A673 (cell line): Measurements from ENCODE around the gene TJP1. TPM values are rescaled to one million over a fixed set of nuclear protein-coding genes. Genes with fewer than 3 reads are reported as not detected.

ENCODE experiments used
- BruUV-seq: library from RNA; stranded (reverse); fragments of 400-500 nt; replicated peaks from 2 replicates; lab custom pipeline; 2021; lab: Mats Ljungman, UMichigan
- CTCF ChIA-PET: fragments of 300-600 bp; sonication (Branson Sonifier 250); formaldehyde crosslinking; loops from one replicate; lab custom pipeline; 2022; ENCODE audit warnings: antibody characterized with exemption; lab: Charles Lee
- POLR2A ChIA-PET: fragments of 300-600 bp; sonication (Branson Sonifier 250); formaldehyde crosslinking; loops from one replicate; lab custom pipeline; 2022; ENCODE audit warnings: antibody characterized with exemption; ENCODE audit not compliant: low non-redundant PET; lab: Charles Lee
- DNase-seq: peaks from one replicate; pipeline ENCODE4 v3.0.0-alpha.2; 2015; ENCODE audit warnings: low spot score
- H3K27ac ChIP-seq: fragments of 200-600 bp; sonication (generic); 2 replicates; pipeline ENCODE4 v1.5.1; 2016; ENCODE audit warnings: mixed run types, low read depth, mild to moderate bottlenecking, mixed read lengths, antibody characterized with exemption, low read length; ENCODE audit not compliant: poor library complexity, severe bottlenecking
- H3K27me3 ChIP-seq: fragments of 200-600 bp; sonication (generic); replicated peaks from 2 replicates; pipeline ENCODE4 v1.6.1; 2017; ENCODE audit warnings: mixed run types, low read depth, mild to moderate bottlenecking, mixed read lengths, antibody characterized with exemption, low read length; ENCODE audit not compliant: insufficient read depth, poor library complexity
- H3K36me3 ChIP-seq: fragments of 200-600 bp; sonication (generic); 2 replicates; pipeline ENCODE4 v1.6.1; 2016; ENCODE audit warnings: mixed run types, mild to moderate bottlenecking, mixed read lengths, antibody characterized with exemption, low read length; ENCODE audit not compliant: insufficient read depth, poor library complexity, severe bottlenecking
- H3K4me1 ChIP-seq: fragments of 200-600 bp; sonication (generic); 2 replicates; pipeline ENCODE4 v1.6.1; 2017; ENCODE audit warnings: mixed run types, mild to moderate bottlenecking, mixed read lengths, antibody characterized with exemption, low read length; ENCODE audit not compliant: insufficient read depth, poor library complexity, severe bottlenecking
- H3K4me3 ChIP-seq: fragments of 200-600 bp; sonication (generic); 2 replicates; pipeline ENCODE4 v1.5.1; 2016; ENCODE audit warnings: low read depth, mixed run types, mild to moderate bottlenecking, mixed read lengths, low read length; ENCODE audit not compliant: poor library complexity, severe bottlenecking
- H3K9me3 ChIP-seq: fragments of 200-600 bp; sonication (generic); 2 replicates; pipeline ENCODE4 v1.6.1; 2016; ENCODE audit warnings: mixed run types, low read depth, mild to moderate bottlenecking, mixed read lengths, antibody characterized with exemption, low read length; ENCODE audit not compliant: poor library complexity, severe bottlenecking
- EZH2 ChIP-seq: fragments of 200-600 bp; sonication (generic); IDR thresholded peaks from 2 replicates; pipeline ENCODE4 v1.6.1; 2017; ENCODE audit warnings: borderline replicate concordance, low read depth, mild to moderate bottlenecking, mixed read lengths, antibody characterized with exemption, low read length; ENCODE audit not compliant: poor library complexity, severe bottlenecking
- intact Hi-C: fragments of 100-400 bp; cut with micrococcal nuclease; formaldehyde crosslinking; loops from one replicate; pipeline ENCODE4 v1.10.0; 2022; ENCODE audit not compliant: unreplicated experiment
- total RNA-seq: library from RNA; stranded (reverse); gene quantifications from 2 replicates; pipeline ENCODE4 v1.2.3, GENCODE V29; 2021
- TF ChIP-seq, protein P1 (sequence below): fragments of 300-800, 200-600 bp; sonication (generic); conservative IDR thresholded peaks from 2 replicates; pipeline ENCODE4 v1.5.1; 2017; ENCODE audit warnings: low read depth, mild to moderate bottlenecking, antibody characterized with exemption, low read length, moderate library complexity, mixed read lengths

Gene TJP1
- total RNA-seq, 1 experiment from 2014 or later: 34.7 TPM

GRCh38 chr15:29651476-29652233 lies 170.6 kb downstream of the TJP1 start:
- no peak for DNase-seq
- intact Hi-C loops: no loop called here
- Histone ChIP-seq H3K27me3 (peaks cover 7% of the 10 kb centered on the region), H3K27ac (no peak overlapping the region), H3K36me3 (no peaks in the 10 kb centered on the region), H3K4me3 (no peak overlapping the region), H3K9me3 (no peaks in the 10 kb centered on the region), H3K4me1 (no peaks in the 10 kb centered on the region)
- CTCF ChIA-PET: no interaction called here
- TF ChIP-seq, protein P1, sequence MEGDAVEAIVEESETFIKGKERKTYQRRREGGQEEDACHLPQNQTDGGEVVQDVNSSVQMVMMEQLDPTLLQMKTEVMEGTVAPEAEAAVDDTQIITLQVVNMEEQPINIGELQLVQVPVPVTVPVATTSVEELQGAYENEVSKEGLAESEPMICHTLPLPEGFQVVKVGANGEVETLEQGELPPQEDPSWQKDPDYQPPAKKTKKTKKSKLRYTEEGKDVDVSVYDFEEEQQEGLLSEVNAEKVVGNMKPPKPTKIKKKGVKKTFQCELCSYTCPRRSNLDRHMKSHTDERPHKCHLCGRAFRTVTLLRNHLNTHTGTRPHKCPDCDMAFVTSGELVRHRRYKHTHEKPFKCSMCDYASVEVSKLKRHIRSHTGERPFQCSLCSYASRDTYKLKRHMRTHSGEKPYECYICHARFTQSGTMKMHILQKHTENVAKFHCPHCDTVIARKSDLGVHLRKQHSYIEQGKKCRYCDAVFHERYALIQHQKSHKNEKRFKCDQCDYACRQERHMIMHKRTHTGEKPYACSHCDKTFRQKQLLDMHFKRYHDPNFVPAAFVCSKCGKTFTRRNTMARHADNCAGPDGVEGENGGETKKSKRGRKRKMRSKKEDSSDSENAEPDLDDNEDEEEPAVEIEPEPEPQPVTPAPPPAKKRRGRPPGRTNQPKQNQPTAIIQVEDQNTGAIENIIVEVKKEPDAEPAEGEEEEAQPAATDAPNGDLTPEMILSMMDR: no peak
- TF ChIP-seq EZH2: no peak
- POLR2A ChIA-PET: interaction anchor here (0.6 kb wide), 1 partner anchor 62 kb away, joined by 3 read pairs; no protein-coding TSS in a partner anchor
- BruUV-seq: no TSS peak
